ENCODE measurements around the gene MBLAC1. TPM values are rescaled to one million over a fixed set of nuclear protein-coding genes. Genes with fewer than 3 reads are reported as not detected.

MBLAC1 gene
- total and polyA plus RNA-seq, 4 donors = 1.7 to 2.9 (median 2.1) TPM

DNA sequence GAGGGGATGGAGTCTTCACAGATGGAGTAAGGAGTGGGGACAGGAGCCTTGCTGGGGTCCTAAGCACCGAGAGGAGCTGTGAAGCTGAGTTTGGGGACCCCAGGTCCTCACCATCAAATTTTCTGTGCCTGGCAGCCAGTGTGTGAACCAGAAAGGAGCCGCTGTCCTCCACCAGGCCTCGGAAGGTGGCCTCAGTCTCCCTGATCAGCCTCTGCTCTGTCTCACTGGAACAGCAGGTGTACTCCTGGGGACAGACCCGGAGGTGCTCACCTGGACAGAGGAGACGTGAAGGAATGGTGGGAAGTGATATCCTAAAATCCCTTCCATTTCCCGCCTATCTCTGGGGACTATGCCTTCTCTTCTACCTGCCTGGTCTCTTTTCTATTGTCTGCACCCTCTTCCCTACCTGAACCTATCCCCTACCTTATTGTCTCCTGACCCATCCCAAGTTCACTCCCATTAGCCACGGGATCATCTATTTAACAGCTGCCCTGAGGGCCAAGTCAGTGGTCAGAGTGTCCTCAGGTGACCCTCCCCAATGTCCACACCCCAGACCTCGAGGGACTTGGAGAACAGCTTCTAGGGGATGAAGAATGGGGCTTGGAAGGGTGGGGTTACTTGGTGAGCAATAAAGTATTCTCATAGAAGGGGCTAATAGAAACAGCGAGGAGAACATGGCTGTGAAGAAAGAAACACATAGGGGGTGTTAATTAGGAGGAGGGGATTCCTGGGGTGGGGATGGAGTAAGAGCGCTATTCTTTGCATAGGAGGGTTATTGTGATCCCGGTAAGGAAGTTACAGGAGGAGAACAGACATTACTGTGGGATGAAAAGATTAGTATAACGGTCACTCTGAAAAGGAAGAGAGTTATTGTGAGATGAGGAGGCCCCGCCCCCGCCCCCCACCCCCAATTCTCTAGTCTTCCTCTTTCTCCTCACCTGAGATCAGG is 49.6 kb downstream of the MBLAC1 start:
- TF ChIP-seq, protein P1, sequence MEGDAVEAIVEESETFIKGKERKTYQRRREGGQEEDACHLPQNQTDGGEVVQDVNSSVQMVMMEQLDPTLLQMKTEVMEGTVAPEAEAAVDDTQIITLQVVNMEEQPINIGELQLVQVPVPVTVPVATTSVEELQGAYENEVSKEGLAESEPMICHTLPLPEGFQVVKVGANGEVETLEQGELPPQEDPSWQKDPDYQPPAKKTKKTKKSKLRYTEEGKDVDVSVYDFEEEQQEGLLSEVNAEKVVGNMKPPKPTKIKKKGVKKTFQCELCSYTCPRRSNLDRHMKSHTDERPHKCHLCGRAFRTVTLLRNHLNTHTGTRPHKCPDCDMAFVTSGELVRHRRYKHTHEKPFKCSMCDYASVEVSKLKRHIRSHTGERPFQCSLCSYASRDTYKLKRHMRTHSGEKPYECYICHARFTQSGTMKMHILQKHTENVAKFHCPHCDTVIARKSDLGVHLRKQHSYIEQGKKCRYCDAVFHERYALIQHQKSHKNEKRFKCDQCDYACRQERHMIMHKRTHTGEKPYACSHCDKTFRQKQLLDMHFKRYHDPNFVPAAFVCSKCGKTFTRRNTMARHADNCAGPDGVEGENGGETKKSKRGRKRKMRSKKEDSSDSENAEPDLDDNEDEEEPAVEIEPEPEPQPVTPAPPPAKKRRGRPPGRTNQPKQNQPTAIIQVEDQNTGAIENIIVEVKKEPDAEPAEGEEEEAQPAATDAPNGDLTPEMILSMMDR (IDR thresholded peaks at IDR 0.05; ENCODE audit: control extremely low read depth, extremely low read depth) = no peak
- Histone ChIP-seq H3K27me3 (ENCODE audit: control insufficient read depth in 3 of 3, insufficient read depth in 3 of 3, low read length in 2 of 3) (no peaks in the 10 kb centered on the region), H3K36me3 (ENCODE audit: control insufficient read depth in 4 of 4, insufficient read depth in 4 of 4, low read length in 4 of 4) (no peaks in the 10 kb centered on the region), H3K4me1 (ENCODE audit: control insufficient read depth in 5 of 5, insufficient read depth in 5 of 5, low read length in 5 of 5) (peaks cover 0 to 7% (median 0%) of the 10 kb centered on the region in 5 donors), H3K9me3 (ENCODE audit: control insufficient read depth in 4 of 4, insufficient read depth in 3 of 4, low read length in 3 of 4) (no peaks in the 10 kb centered on the region), H3K4me3 (peak overlapping the region; percentile 14), H3K9ac (ENCODE audit: insufficient read depth in 1 of 2, low read length in 2 of 2) (no peak overlapping the region), H3K27ac (ENCODE audit: low read depth in 1 of 2, low read length in 1 of 2) (no peak overlapping the region)
- no peak for ATAC-seq (ENCODE audit: insufficient read depth, low FRiP score)
- 50 to 55% methylated on average over 14 of the region's 14 CpGs for WGBS, 2 donors
- peak in 1 of 3 donors; percentile 10 for DNase-seq

DNA sequence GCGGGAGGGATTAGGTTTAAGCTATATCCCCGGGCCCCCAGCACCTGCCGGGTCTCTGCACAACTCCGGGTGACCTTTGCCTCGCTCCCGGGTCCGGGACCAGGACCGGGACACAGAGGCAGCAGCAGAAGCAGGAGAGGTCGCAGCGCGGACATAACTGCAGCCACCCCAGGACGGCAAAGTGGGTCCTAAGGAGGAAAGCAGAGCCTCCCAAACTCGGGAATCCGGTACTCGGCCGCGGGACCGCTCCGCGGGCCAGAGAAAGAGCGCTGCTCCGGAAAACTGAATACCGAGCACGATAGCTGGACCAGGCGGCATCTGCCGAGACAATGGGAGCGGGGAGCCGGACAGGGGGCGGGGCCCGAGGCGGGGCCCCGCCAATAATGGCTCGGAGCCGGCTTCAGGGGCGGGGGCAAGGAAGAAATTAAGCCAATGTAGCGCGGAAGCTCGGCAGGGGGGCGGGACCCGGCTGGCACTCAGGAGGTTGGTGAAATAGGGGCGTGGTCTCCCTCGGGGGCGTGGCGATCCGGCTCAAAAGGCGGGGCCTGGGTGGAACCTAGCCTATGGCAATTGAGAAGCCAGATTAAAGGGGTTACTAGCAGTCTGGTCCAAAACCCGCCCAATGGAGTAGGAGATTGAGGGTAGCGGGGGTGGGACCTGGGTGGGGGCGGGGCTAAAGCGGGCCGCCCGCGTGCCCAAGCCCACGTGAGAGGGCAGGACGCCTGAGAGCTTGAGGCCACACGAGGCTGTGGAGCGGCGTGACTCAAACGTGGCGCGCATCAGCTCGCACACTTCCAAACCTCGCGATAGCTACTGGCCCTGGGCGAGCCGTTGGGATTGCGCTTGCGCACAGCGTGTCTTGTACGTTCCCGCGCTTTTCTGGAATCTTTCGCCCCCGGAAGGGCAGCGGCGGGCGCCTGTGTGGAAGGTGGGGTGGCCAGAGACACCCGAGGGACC is 50.6 kb downstream of the MBLAC1 start, which contains the start of the genes GPC2 and STAG3:
TSS of gene GPC2 (minus strand) at position 337 of the 957 bp plus-strand sequence. CDS start at position 155, 182 bp downstream.
TSS of gene STAG3 (plus strand) at position 874 of the 957 bp plus-strand sequence. CDS start 2,639 bp downstream, outside the sequence.
- no peaks in the 10 kb centered on the region for H3K9me3 ChIP-seq (ENCODE audit: control insufficient read depth in 4 of 4, insufficient read depth in 3 of 4, low read length in 3 of 4)
- H3K4me3 ChIP-seq = peak within 1 kb of the TSS; percentile 14
- no peak within 1 kb of the TSS for H3K9ac ChIP-seq (ENCODE audit: insufficient read depth in 1 of 2, low read length in 2 of 2)
- WGBS, 2 donors = 3 to 5% methylated on average over 76 to 78 of the region's 78 CpGs
- peak; percentile 96 to 98 (median 97) for DNase-seq
- TF ChIP-seq, protein P1 (IDR thresholded peaks at IDR 0.05; ENCODE audit: control extremely low read depth, extremely low read depth) = no peak
- peaks cover 0 to 7% (median 0%) of the 10 kb centered on the region in 5 donors for H3K4me1 ChIP-seq (ENCODE audit: control insufficient read depth in 5 of 5, insufficient read depth in 5 of 5, low read length in 5 of 5)
- H3K36me3 ChIP-seq (ENCODE audit: control insufficient read depth in 4 of 4, insufficient read depth in 4 of 4, low read length in 4 of 4) = no peaks in the 10 kb centered on the region
- H3K27me3 ChIP-seq (ENCODE audit: control insufficient read depth in 3 of 3, insufficient read depth in 3 of 3, low read length in 2 of 3) = no peaks in the 10 kb centered on the region
- no peak within 1 kb of the TSS for H3K27ac ChIP-seq (ENCODE audit: low read depth in 1 of 2, low read length in 1 of 2)
- ATAC-seq (ENCODE audit: insufficient read depth, low FRiP score) = peak; percentile 95

Small RNAs within 50 kb of the gene (small RNA-seq; reads per million reads assigned to genes)
- gene MIR106B (ENCODE audit: low replicate concordance) = 114 reads per million, percentile 98 among the genes with 10 or more reads in this experiment
- 1,943 reads per million, percentile 99 among the genes with 10 or more reads in this experiment for gene MIR25 (ENCODE audit: low replicate concordance)
- 651 reads per million, percentile 99 among the genes with 10 or more reads in this experiment for gene MIR93 (ENCODE audit: low replicate concordance)

Other genes starting within 250 kb of the MBLAC1 start
- gene OR2AE1, start 249.9 kb upstream of the MBLAC1 start, total RNA-seq = under 1 TPM; 0.25 to 0.57 TPM
- under 1 TPM in 1 of 2 donors, not detected in 1; 0.03 TPM for gene OR2AE1, start 249.9 kb upstream of the MBLAC1 start, polyA plus RNA-seq
- gene TRIM4, start 207.4 kb upstream of the MBLAC1 start, total RNA-seq = 10 to 100 TPM; 26.4 to 34.3 TPM
- 10 to 100 TPM; 14.0 to 17.0 TPM for gene TRIM4, start 207.4 kb upstream of the MBLAC1 start, polyA plus RNA-seq
- gene GJC3, start 197.3 kb upstream of the MBLAC1 start, total RNA-seq = under 1 TPM in 1 of 2 donors, not detected in 1; 0.31 TPM
- under 1 TPM; 0.07 to 0.22 TPM for gene GJC3, start 197.3 kb upstream of the MBLAC1 start, polyA plus RNA-seq
- gene AZGP1, start 150.9 kb upstream of the MBLAC1 start, total RNA-seq = 10 to 100 TPM in 1 of 2 donors, 1 to 10 TPM in 1; 4.1 to 52.8 TPM
- gene AZGP1, start 150.9 kb upstream of the MBLAC1 start, polyA plus RNA-seq = 10 to 100 TPM in 1 of 2 donors, 1 to 10 TPM in 1; 4.2 to 82.8 TPM
- gene ZKSCAN1, start 111.4 kb upstream of the MBLAC1 start, total RNA-seq = 10 to 100 TPM; 50.4 to 54.0 TPM
- gene ZKSCAN1, start 111.4 kb upstream of the MBLAC1 start, polyA plus RNA-seq = 1 to 10 TPM; 8.2 to 8.7 TPM
- gene ZSCAN21, start 77.2 kb upstream of the MBLAC1 start, total RNA-seq = 10 to 100 TPM in 1 of 2 donors, 1 to 10 TPM in 1; 9.0 to 13.1 TPM
- gene ZSCAN21, start 77.2 kb upstream of the MBLAC1 start, polyA plus RNA-seq = 1 to 10 TPM; 4.7 to 5.1 TPM
- gene ZNF3, start 45.2 kb upstream of the MBLAC1 start, total RNA-seq = 10 to 100 TPM; 29.4 to 30.5 TPM
- 10 to 100 TPM; 12.8 to 17.4 TPM for gene ZNF3, start 45.2 kb upstream of the MBLAC1 start, polyA plus RNA-seq
- gene COPS6, start 38.0 kb upstream of the MBLAC1 start, total RNA-seq = 10 to 100 TPM; 66.1 to 89.3 TPM
- gene COPS6, start 38.0 kb upstream of the MBLAC1 start, polyA plus RNA-seq = 100 to 1,000 TPM in 1 of 2 donors, 10 to 100 TPM in 1; 90.5 to 108 TPM
- 10 to 100 TPM; 42.2 to 54.7 TPM for gene MCM7, start 25.6 kb upstream of the MBLAC1 start, total RNA-seq
- gene MCM7, start 25.6 kb upstream of the MBLAC1 start, polyA plus RNA-seq = 10 to 100 TPM; 36.0 to 41.5 TPM
- 10 to 100 TPM; 15.7 to 24.2 TPM for gene AP4M1, start 25.3 kb upstream of the MBLAC1 start, total RNA-seq
- gene AP4M1, start 25.3 kb upstream of the MBLAC1 start, polyA plus RNA-seq = 10 to 100 TPM; 14.8 to 18.5 TPM
- 10 to 100 TPM; 36.1 to 51.5 TPM for gene TAF6, start 7.6 kb upstream of the MBLAC1 start, total RNA-seq
- 10 to 100 TPM; 31.5 to 39.8 TPM for gene TAF6, start 7.6 kb upstream of the MBLAC1 start, polyA plus RNA-seq
- gene CNPY4, start 7.3 kb upstream of the MBLAC1 start, total RNA-seq = 10 to 100 TPM; 11.9 to 18.6 TPM
- gene CNPY4, start 7.3 kb upstream of the MBLAC1 start, polyA plus RNA-seq = 10 to 100 TPM in 1 of 2 donors, 1 to 10 TPM in 1; 9.8 to 10.5 TPM
- 100 to 1,000 TPM in 1 of 2 donors, 10 to 100 TPM in 1; 63.4 to 134 TPM for gene LAMTOR4, start 22.0 kb downstream of the MBLAC1 start, total RNA-seq
- 100 to 1,000 TPM; 240 to 288 TPM for gene LAMTOR4, start 22.0 kb downstream of the MBLAC1 start, polyA plus RNA-seq
- 10 to 100 TPM in 1 of 2 donors, 1 to 10 TPM in 1; 9.8 to 27.9 TPM for gene TRAPPC14, start 31.8 kb downstream of the MBLAC1 start, total RNA-seq
- gene TRAPPC14, start 31.8 kb downstream of the MBLAC1 start, polyA plus RNA-seq = 10 to 100 TPM; 19.5 to 19.6 TPM
- 1 to 10 TPM; 6.1 to 8.0 TPM for gene GAL3ST4, start 41.6 kb downstream of the MBLAC1 start, total RNA-seq
- gene GAL3ST4, start 41.6 kb downstream of the MBLAC1 start, polyA plus RNA-seq = 1 to 10 TPM; 1.5 to 4.2 TPM
- gene GPC2, start 50.4 kb downstream of the MBLAC1 start, total RNA-seq = 1 to 10 TPM; 1.4 to 2.1 TPM
- under 1 TPM; 0.61 to 0.68 TPM for gene GPC2, start 50.4 kb downstream of the MBLAC1 start, polyA plus RNA-seq
- gene STAG3, start 51.0 kb downstream of the MBLAC1 start, total RNA-seq = 1 to 10 TPM; 2.0 to 2.1 TPM
- 1 to 10 TPM; 2.0 to 2.8 TPM for gene STAG3, start 51.0 kb downstream of the MBLAC1 start, polyA plus RNA-seq
- gene PVRIG, start 93.0 kb downstream of the MBLAC1 start, total RNA-seq = under 1 TPM; 0.52 to 0.82 TPM
- gene PVRIG, start 93.0 kb downstream of the MBLAC1 start, polyA plus RNA-seq = 1 to 10 TPM in 1 of 2 donors, under 1 TPM in 1; 0.41 to 1.6 TPM
- gene SPDYE3, start 180.7 kb downstream of the MBLAC1 start, total RNA-seq = not detected
- gene SPDYE3, start 180.7 kb downstream of the MBLAC1 start, polyA plus RNA-seq = under 1 TPM; 0.06 to 0.10 TPM
- 10 to 100 TPM; 22.0 to 50.1 TPM for gene PILRB, start 231.2 kb downstream of the MBLAC1 start, total RNA-seq
- 10 to 100 TPM; 26.1 to 36.3 TPM for gene PILRB, start 231.2 kb downstream of the MBLAC1 start, polyA plus RNA-seq
- 10 to 100 TPM in 1 of 2 donors, 1 to 10 TPM in 1; 9.9 to 40.9 TPM for gene PILRA, start 246.5 kb downstream of the MBLAC1 start, total RNA-seq
- 100 to 1,000 TPM in 1 of 2 donors, 10 to 100 TPM in 1; 14.2 to 122 TPM for gene PILRA, start 246.5 kb downstream of the MBLAC1 start, polyA plus RNA-seq